Measurements from ENCODE around the gene USP15.

GRCh38 chr12:62306569-62307530, 46.6 kb downstream of the USP15 start:
- TF ChIP-seq CTCF (IDR thresholded peaks at IDR 0.05) (no peak), POLR2A (IDR thresholded peaks at IDR 0.05) (no peak)
